Sciatic nerve (tissue), 2 donors: Measurements from ENCODE around the gene SLC25A22. TPM values are rescaled to one million over a fixed set of nuclear protein-coding genes. Genes with fewer than 3 reads are reported as not detected.

Experiments
- ATAC-seq: fragments of 200-7000 bp; cut with Tn5 transposase; one replicate; pipeline ENCODE4 v1.9.1; 2020; ENCODE audit warnings: mild to moderate bottlenecking, moderate library complexity
- DNase-seq: peaks from one replicate; pipeline ENCODE4 v3.0.0-alpha.2; 2020; ENCODE audit warnings: low spot score
- intact Hi-C: fragments of 100-400 bp; cut with DNase I; formaldehyde crosslinking; loops from one replicate; pipeline ENCODE4 v1.14.2; 2022
- total RNA-seq: library from RNA; stranded (reverse); fragmentation: NEBNext Ultra II Directional; extraction: Animal tissue kit (Norgen Biotek cat#: 25700); gene quantifications from one replicate; pipeline ENCODE4 v1.2.1, GENCODE V29; 2021
- donor health status: DM: no; HTN: no; CAD: no.
- donor health status: DM: no; HTN: no; CAD: no.

Gene SLC25A22
- total RNA-seq, 1 donor from 2014 or later, result 7.2 TPM

GRCh38 chr11:811446-812245 is 13.6 kb upstream of the SLC25A22 start:
- ATAC-seq, result no peak
- DNase-seq, result no peak
- intact Hi-C loops, result no loop called here

DNA sequence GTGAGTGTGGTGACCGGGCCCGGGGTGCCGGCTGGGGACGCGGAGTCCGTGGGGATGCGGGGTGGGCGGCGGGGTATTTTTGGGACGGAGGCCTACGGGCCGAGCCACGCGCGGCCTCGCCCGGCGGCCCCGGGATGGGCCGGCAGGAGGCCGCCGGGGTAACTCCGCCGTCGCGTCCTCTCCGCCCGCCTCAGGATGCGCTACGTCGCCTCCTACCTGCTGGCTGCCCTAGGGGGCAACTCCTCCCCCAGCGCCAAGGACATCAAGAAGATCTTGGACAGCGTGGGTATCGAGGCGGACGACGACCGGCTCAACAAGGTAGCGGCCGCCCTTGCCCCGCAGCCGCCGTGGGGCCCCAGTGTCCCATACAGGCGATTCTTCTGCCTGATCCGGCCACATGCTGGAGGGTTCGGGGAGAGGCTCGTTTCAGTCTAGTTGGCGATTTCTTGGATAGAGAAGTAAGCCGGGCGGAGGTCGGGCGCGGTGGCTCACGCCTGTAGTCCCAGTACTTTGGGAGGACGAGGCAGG is 12.0 kb upstream of the SLC25A22 start:
- DNase-seq, result no peak
- intact Hi-C loops, result no loop called here
- no peak for ATAC-seq

- intact Hi-C loops, result no loop called here
- peak; percentile 99 for DNase-seq
- peak; percentile 96 for ATAC-seq
Measured at GRCh38 chr11:809287-810039, 11.4 kb upstream of the SLC25A22 start, which contains the start of gene RPLP2. RPLP2 (plus strand) TSS chr11:809967; CDS start chr11:810235, 268 bp downstream.

GRCh38 chr11:808427-809286 is 10.6 kb upstream of the SLC25A22 start:
- no peak for ATAC-seq
- DNase-seq, result no peak
- intact Hi-C loops, result no loop called here

GRCh38 chr11:804599-804964 is 6.5 kb upstream of the SLC25A22 start:
- ATAC-seq (no peak), DNase-seq (no peak)
- intact Hi-C loops, result no loop called here

DNA sequence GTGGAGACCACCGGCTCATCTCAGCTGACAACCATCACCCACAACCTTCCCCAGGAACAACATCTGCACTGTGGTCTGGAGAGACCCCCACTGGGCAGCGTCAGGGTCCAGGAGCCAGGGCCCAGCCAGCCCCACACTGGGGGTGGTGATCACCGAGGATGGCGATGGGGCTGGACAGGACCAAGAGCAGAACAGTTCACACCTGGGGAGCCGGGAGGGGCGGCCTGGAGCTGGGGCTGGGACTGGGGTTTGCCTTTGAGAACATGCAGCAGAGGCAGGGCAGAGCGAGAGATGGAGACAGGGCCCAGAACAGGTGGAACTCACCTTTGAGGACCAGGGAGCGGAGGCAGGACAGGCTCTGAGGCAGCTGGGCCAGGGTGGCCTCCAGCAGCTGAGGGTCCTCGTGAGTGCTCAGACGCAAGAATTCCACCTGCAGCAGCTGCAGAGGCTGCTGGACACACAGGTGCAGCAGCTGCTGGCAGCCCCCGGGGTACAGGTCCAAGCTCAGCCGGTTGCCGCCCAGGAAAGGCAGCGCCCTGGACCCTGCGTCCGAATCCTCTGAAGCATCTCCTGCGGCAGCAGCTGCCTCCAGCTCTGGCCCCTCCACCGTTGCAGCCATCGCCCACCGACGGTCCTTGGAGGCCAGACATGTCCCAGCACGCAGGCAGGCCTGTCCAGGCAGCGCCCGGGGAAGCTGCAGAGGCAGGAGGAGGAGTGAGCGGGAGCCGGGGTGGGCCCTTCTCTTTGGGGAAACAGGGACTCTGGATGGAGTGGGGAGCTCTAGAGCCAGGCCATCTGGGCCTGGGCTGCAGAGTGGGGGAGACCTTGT is 5.9 kb upstream of the SLC25A22 start:
- intact Hi-C loops, result no loop called here
- ATAC-seq (no peak), DNase-seq (no peak)

- intact Hi-C loops, result no loop called here
- ATAC-seq, result no peak
- DNase-seq, result no peak
Measured at GRCh38 chr11:803467-803742, 5.3 kb upstream of the SLC25A22 start.

GRCh38 chr11:802693-803466 is 4.8 kb upstream of the SLC25A22 start:
- no peak for DNase-seq
- no peak for ATAC-seq
- intact Hi-C loops, result no loop called here

DNA sequence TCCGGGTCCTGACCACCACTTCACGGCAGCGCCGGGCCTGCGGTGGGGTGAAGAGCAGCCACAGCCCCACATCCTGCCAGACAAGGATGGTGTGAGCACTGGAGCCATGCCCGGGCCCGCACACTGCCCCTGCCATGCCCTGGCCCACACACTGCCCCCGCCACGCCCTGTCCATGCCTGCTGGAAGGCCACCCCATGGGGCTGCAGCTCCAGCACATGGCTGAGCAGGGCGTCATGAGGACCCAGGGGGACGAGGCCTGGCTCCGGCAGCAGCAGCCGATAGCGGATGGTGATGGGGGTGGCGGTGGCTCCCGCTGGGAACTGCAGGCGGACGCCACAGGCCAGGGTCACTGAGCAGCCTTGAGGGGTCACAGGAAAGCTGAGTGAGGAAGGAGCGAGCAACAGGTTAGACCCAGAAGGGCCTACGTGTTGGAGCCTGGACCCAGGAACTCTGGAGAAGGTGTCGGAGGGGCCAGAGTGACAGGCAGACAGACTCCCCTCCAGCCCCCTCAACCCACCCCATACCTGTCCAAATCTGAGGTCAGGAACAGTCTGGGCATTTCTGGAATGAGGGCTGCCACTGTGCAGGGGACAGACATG is 4.0 kb upstream of the SLC25A22 start:
- intact Hi-C loops, result no loop called here
- ATAC-seq (no peak), DNase-seq (no peak)

DNA sequence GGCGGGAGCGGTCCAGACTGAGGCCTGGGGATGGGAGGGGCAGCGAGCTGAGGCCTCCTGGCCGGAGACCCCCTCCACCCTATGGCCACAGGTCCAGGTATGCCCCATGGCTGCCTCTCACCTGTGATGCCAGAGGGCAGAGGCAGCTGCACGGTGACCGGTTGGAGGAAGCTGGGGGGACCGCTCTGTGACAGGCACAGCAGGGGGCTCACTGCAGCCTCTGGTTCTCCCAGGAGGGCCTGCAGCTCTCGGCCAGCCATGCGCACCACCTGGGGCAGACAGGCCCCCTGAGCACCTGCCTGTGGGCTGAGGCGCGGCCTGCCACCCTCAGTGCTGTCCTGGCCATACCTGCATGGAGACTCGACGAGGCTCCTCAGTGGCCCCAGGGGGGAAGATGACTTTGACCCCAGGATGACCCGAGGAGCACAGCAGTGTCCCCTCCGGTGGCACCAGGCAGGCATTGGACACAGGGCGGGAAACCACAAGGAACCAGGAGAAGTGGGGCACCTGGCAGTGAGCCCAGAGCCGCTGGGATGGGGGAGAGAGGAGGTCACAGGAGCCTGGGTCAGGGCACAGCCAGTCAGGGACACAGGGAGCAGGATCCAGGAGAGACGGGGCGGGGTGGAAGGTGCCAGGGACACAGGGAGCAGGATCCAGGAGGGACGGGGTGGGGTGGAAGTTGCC is 3.2 kb upstream of the SLC25A22 start:
- ATAC-seq (no peak), DNase-seq (no peak)
- intact Hi-C loops, result no loop called here

DNA sequence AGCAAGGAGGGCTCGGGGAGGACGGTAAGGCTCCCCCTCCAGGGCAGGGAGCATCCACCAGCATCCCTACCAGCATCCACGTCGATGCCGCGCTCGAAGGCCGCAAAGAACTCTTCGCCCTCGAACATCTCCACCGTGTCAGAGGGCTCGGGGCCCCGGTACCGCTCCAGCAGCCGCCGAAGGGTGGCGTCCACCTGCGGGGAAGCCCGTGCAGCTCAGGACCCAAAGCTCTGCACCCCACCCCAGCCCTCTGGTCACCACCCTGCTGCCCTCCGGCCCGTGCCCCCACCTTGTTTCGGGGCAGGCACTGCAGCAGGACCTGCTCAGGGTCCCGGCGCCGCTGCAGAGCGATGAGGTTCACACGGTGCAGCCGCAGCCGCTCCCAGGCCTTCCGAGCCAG is 2.4 kb upstream of the SLC25A22 start:
- no peak for DNase-seq
- no peak for ATAC-seq
- intact Hi-C loops, result no loop called here

DNA sequence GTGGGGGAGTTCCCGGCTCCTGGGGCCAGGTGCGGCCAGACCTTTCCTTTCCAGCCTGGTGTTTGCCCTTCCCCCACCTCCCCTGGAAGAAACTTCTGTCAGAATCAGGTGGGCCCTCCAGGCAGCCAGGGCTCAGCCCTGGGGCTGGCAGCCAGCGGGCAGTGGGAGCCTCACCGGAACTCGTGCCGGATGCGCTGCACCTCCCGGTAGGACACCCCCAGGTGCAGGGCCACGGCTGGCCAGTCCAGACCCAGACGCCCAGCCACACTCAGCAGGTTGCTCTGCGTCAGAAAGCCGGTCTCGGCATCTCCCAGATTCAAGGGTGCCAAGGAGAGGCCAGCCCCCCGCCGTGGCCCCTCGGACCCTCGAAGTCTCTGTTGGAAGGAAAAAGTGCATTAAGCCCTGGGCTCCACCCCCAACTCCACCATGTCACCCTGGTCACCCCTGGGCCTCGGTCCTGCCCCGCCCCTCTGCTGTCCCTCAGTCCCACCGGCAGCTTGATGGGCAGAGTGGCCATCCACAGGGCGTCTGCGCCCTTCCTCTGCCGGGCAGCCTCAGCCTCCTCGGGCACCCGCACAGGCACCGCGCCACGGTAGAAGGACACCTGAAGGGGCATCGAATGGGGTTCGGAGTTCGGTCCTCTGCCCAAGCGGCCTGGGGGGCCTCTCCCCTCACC is 1.7 kb upstream of the SLC25A22 start:
- intact Hi-C loops, result loop anchor here (10.0 kb wide), 1 partner anchor 135 kb away; no protein-coding TSS in a partner anchor
- ATAC-seq (no peak), DNase-seq (no peak)

- peak; percentile 83 for DNase-seq
- ATAC-seq, result peak; percentile 78
- intact Hi-C loops, result loop anchor here (10.0 kb wide), 1 partner anchor 133 kb away; no protein-coding TSS in a partner anchor
Measured at GRCh38 chr11:797296-798092, 587 bp downstream of the SLC25A22 start.

DNA sequence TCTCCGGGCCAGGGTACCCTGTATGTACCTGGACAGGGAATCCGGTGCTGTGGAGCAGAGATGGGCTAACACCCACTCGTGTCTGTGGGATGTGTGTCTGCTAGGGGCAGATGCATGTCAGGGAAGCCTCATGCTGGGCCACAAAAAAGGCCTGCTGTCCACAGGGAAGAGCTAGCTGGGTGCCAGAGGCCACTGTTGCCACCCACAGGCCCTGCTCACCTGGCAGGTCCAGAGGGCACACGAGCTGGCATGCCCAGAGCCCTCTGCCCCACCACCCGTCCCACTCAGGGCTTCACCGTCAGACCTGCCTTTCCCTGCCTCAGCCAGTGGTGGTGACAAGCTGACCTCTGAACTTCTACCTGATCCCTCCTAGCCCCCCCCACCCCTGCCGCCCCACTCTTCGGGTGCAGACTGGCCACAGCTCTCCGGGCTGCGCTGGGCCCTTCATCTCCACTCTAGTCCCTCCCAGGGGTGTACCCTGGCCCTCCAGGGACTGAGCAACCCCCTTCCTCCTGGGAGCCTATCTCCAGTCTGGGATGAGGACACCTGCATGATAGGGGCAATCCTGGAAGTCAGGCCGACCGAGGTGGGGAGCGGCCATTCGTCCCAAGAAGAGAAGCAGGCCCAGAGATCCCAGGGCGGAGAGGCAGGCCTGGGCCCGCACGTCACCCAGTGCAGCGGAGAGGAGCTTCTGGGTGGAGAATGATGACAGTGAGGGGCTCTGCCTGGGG is 1.4 kb downstream of the SLC25A22 start:
- intact Hi-C loops, result loop anchor here (10.0 kb wide), 1 partner anchor 132 kb away; no protein-coding TSS in a partner anchor
- DNase-seq (no peak), ATAC-seq (peak; percentile 0)
